Stimulated activated memory B cell treated with anti-CD40 and anti-IgM and Interleukin-4, amounts not matched to agents 10 μg/mL and 1 μg/mL and 100 μg/mL, for 72 hours (primary cell): ENCODE measurements around the gene SLC6A8.

Experiments used
- ATAC-seq: fragments of 150-1000 bp; cut with Tn5 transposase; 2 replicates; pipeline ENCODE4 v1.10.0; 2021
- H3K27ac Mint-ChIP-seq: one replicate; pipeline ENCODE4 v1.8.0; 2022; ENCODE audit warnings: mild to moderate bottlenecking, mixed read lengths
- H3K27me3 Mint-ChIP-seq: one replicate; pipeline ENCODE4 v1.8.0; 2022; ENCODE audit warnings: mixed read lengths
- H3K36me3 Mint-ChIP-seq: one replicate; pipeline ENCODE4 v1.8.0; 2022; ENCODE audit warnings: mixed read lengths
- H3K4me1 Mint-ChIP-seq: one replicate; pipeline ENCODE4 v1.8.0; 2022; ENCODE audit warnings: mixed read lengths
- H3K4me3 Mint-ChIP-seq: one replicate; pipeline ENCODE4 v1.8.0; 2022; ENCODE audit warnings: mild to moderate bottlenecking, moderate library complexity, mixed read lengths
- H3K9me3 Mint-ChIP-seq: one replicate; pipeline ENCODE4 v1.8.0; 2022; ENCODE audit warnings: mixed read lengths

The SLC6A8 gene

DNA sequence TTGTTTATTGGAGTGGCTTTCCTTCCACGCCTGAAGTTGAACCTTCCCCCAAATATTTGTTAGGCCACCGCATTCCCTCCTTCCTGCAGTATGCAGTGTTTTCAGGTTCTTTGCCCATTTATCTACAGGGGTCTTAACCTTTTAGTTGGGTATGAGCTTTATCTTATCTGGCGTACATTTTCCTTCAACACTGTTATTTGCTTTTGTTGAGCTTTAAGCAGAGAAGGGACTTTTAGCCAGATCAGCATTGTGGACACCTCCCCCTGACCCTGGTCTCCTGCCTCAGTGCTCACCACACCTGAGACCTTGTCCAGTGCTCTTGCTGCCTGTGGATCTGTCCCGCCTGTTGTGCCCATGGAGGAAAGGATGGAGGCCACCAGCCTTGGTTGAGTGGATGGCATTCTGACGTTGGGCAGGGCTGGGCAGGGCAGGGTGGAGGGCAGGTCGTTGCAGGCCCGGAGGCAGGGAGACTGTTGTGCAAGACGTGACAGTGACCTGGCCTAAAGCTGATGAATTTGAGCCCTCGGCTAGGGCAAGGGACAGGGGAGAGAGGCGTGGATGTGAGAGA, 41.7 kb upstream of the SLC6A8 start:
- Mint-ChIP-seq H3K9me3 (no peaks in the 10 kb centered on the region), H3K4me1 (peaks cover 17% of the 10 kb centered on the region), H3K36me3 (no peaks in the 10 kb centered on the region), H3K27ac (no peak overlapping the region), H3K4me3 (no peak overlapping the region), H3K27me3 (peaks cover 40% of the 10 kb centered on the region)
- ATAC-seq = no peak

DNA sequence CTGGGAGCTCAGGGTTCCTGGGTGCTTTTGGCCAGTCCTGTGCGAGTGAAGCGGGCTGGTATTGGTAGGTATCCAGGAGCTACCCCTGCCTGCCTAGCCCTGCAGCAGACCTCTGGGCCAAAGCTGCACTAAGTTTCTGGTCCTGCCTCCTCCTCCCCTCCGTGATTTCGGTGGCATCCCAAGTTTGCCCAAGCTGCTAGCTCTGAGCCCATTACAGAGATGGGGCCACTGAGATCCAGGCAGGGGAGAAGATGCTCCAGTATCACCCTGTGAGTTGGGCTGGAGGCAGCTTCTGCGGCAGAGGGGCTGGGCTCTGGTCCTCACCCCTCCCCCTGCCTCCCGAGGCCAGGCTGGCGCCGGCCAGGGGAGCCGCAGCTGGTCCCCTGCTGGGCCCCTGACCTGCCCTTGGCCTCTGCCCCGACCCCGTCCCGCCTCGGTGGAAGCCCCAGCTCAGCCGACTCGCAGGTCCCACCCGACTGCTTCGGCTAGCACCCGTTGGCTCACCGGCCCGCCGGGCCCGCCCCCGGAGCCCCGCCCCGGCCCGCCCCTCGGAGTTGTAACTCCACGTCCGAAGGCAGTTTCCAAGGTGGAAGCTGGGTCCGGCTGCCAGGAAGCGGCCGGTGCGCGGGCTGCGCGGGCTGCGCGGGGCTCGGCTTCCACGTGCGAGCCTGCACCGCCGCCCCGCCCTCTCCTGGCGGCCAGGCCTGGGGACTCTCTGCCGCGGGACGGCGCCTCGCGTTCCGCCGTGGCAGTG, 40.9 kb upstream of the SLC6A8 start, which contains the start of gene DUSP9:
TSS of gene DUSP9 (plus strand) at position 584 of the 754 bp plus-strand sequence. CDS start 751 bp downstream, outside the sequence.
- H3K4me1 Mint-ChIP-seq = peaks cover 11% of the 10 kb centered on the region
- no peak for ATAC-seq
- H3K27ac Mint-ChIP-seq = no peak within 1 kb of the TSS
- H3K36me3 Mint-ChIP-seq = no peaks in the 10 kb centered on the region
- no peak within 1 kb of the TSS for H3K4me3 Mint-ChIP-seq
- no peaks in the 10 kb centered on the region for H3K9me3 Mint-ChIP-seq
- peaks cover 32% of the 10 kb centered on the region for H3K27me3 Mint-ChIP-seq

DNA sequence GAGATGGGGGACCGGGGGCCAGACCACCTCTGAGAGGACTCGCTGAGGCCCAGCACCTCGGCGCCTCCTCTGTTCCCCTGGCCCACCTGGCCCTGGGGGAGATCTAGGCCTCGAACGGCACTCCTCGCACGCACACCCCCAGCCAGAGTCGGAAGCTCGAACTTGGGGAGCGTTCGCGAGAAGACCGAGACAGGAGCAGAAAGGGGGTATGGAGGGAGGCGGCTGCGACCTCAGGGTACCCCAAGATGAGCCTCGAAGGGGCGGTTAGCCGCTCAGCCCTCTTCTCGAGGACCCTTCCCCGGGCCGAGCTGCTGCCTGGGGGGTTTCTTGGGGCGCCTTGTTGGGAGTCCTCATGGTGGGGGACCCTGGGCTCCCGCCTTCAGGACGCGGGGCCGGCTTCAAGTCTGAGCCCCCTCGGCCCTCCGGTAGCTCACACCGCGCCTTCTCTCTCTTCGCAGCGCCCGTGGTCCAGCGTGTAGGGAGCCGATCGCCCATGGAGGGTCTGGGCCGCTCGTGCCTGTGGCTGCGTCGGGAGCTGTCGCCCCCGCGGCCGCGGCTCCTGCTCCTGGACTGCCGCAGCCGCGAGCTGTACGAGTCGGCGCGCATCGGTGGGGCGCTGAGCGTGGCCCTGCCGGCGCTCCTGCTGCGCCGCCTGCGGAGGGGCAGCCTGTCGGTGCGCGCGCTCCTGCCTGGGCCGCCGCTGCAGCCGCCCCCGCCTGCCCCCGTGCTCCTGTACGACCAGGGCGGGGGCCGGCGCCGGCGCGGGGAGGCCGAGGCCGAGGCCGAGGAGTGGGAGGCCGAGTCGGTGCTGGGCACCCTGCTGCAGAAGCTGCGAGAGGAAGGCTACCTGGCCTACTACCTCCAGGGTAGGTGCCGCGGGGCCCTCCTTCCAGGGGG, 40.0 kb upstream of the SLC6A8 start:
- H3K36me3 Mint-ChIP-seq = no peaks in the 10 kb centered on the region
- no peak overlapping the region for H3K27ac Mint-ChIP-seq
- no peak for ATAC-seq
- H3K4me3 Mint-ChIP-seq = no peak overlapping the region
- H3K27me3 Mint-ChIP-seq = peaks cover 27% of the 10 kb centered on the region
- H3K9me3 Mint-ChIP-seq = no peaks in the 10 kb centered on the region
- H3K4me1 Mint-ChIP-seq = peaks cover 9% of the 10 kb centered on the region

DNA sequence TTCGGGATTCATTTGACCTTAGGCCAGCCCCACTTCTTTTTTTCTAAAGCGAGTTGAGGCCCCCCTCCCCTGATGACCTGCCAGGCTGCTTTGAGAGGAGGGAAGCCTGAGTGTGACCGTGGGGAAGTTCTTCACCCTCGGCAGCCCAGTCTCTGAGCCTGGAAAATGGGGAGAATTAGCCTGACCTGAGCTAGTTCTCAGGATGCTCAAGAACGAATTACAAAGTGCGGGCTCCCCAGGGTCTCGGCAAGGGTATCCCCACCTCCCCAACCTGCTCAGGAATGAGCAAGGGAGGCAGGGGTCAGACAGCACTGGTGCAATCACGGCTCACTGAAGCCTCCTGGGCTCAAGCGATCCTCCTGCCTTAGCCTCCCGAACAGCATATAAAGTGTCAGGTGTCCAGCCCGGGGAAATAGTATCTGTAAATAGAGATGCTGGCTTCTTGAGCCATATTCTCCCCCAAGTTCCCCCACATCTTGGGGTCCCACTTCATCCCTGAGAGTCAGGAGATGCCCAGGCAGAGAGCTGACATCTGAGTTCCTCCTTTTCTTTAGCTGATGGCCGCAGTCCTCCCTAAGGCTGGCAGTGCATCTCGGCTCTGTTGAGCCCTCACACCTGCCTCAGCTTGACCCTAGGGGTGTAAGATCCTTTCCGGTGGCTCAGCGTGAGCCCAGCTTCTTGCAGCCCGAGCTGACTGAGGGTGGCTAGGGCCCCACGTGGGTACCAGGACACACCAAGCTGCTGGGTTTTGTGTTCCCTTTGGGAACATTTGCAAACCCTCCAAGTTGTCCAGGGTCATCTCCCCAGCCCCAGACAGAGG, 39.2 kb upstream of the SLC6A8 start:
- no peaks in the 10 kb centered on the region for H3K36me3 Mint-ChIP-seq
- H3K27ac Mint-ChIP-seq = no peak overlapping the region
- H3K4me3 Mint-ChIP-seq = no peak overlapping the region
- H3K4me1 Mint-ChIP-seq = peaks cover 4% of the 10 kb centered on the region
- H3K27me3 Mint-ChIP-seq = peaks cover 18% of the 10 kb centered on the region
- no peak for ATAC-seq
- no peaks in the 10 kb centered on the region for H3K9me3 Mint-ChIP-seq

DNA sequence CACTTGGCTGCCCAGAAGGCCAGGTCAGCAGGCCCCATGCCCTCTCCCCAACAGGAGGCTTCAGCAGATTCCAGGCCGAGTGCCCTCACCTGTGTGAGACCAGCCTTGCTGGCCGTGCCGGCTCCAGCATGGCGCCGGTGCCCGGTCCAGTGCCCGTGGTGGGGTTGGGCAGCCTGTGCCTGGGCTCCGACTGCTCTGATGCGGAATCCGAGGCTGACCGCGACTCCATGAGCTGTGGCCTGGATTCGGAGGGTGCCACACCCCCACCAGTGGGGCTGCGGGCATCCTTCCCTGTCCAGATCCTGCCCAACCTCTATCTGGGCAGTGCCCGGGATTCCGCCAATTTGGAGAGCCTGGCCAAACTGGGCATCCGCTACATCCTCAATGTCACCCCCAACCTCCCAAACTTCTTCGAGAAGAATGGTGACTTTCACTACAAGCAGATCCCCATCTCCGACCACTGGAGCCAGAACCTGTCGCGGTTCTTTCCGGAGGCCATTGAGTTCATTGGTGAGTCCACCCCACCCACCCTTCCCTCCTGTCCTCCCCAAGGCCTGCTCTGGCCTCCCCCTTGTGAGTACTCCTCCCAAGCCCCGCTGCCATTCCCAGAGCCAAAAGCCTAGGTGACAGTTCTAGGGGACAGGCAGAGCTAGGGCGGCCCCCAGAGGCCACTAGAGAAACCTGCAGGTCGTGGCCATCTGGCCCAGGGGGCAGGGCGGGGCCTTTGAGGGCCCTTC, 38.4 kb upstream of the SLC6A8 start:
- Mint-ChIP-seq H3K4me1 (peaks cover 4% of the 10 kb centered on the region), H3K9me3 (no peaks in the 10 kb centered on the region), H3K27me3 (peaks cover 18% of the 10 kb centered on the region), H3K27ac (no peak overlapping the region), H3K4me3 (no peak overlapping the region), H3K36me3 (no peaks in the 10 kb centered on the region)
- no peak for ATAC-seq

DNA sequence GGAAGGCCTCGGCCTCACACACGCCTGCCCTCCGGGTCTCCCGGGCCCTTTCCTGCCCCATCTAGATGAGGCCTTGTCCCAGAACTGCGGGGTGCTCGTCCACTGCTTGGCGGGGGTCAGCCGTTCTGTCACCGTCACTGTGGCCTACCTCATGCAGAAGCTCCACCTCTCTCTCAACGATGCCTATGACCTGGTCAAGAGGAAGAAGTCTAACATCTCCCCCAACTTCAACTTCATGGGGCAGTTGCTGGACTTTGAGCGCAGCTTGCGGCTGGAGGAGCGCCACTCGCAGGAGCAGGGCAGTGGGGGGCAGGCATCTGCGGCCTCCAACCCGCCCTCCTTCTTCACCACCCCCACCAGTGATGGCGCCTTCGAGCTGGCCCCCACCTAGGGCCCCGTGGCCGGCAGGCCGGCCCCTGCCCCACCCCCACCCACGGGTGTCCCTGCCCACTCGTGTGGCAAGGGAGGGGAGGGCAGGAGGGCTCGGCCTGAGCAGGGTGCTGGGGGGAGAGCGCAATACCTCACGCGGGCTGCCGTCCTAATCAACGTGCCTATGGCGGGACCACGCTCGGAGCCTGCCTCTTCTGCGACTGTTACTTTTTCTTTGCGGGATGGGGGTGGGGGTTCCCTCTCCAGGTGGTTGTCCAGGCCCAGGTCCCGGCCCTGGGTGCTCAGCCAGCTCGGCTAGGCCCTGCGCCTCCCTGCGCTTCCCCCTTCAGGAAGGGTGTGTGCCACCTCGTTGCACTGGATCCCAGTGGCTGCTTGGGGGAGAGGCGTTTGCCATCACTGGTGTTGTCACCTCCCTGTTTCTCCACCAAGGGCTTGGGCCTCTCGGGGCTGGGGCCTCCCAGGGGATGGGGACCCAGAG, 37.6 kb upstream of the SLC6A8 start:
- no peaks in the 10 kb centered on the region for H3K36me3 Mint-ChIP-seq
- H3K4me1 Mint-ChIP-seq = peaks cover 4% of the 10 kb centered on the region
- peaks cover 16% of the 10 kb centered on the region for H3K27me3 Mint-ChIP-seq
- H3K9me3 Mint-ChIP-seq = no peaks in the 10 kb centered on the region
- H3K27ac Mint-ChIP-seq = no peak overlapping the region
- ATAC-seq = no peak
- no peak overlapping the region for H3K4me3 Mint-ChIP-seq

DNA sequence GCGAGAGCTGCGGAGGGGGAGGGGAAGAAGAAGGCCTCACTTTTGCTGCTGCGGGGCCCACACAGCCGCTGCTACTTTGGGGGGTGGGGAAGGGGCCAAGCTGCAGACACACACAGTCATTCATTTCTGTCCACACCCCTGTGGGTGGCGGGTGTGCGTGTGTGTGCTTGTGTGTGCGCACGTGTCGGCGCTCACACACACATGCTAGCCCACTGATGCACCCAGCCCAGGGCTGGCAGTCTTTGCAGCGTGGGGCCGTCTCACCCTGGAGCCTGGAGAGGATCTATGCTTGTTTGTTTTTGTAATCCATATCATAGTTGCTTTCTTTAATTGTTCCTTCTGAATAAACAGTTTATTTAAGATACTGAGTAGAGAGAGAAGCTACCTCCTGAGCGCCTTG, 36.8 kb upstream of the SLC6A8 start:
- no peak for ATAC-seq
- peaks cover 15% of the 10 kb centered on the region for H3K27me3 Mint-ChIP-seq
- H3K36me3 Mint-ChIP-seq = no peaks in the 10 kb centered on the region
- H3K27ac Mint-ChIP-seq = no peak overlapping the region
- H3K9me3 Mint-ChIP-seq = no peaks in the 10 kb centered on the region
- H3K4me1 Mint-ChIP-seq = peaks cover 4% of the 10 kb centered on the region
- no peak overlapping the region for H3K4me3 Mint-ChIP-seq

DNA sequence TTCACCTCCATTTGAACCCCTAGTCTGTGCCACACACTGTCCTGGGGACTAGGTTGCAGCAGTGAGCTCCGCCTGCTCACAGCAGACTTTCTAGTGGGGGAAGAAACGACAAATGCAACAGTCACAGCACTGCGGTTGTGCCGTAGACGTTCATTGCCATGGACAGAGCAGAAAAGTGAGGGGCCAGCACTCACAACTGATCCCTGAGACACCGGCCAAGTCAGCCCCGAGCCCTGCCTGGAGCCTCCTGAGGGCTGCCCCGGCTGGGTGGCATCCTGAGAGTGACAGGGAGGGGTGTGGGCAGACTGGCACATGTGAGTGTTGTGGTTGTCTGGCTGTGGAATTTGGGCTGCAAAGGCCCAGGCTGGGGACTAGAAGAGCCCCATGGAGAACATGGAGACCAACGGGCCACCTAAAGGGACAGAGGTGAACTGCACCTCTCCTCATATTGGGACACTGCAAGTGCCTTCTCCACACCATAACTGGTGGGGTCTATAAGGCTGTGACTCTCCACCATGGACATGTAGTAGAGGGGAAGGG, 36.1 kb upstream of the SLC6A8 start:
- Mint-ChIP-seq H3K36me3 (no peaks in the 10 kb centered on the region), H3K4me3 (no peak overlapping the region), H3K27ac (no peak overlapping the region), H3K27me3 (peaks cover 9% of the 10 kb centered on the region), H3K9me3 (no peaks in the 10 kb centered on the region), H3K4me1 (no peaks in the 10 kb centered on the region)
- ATAC-seq = no peak

DNA sequence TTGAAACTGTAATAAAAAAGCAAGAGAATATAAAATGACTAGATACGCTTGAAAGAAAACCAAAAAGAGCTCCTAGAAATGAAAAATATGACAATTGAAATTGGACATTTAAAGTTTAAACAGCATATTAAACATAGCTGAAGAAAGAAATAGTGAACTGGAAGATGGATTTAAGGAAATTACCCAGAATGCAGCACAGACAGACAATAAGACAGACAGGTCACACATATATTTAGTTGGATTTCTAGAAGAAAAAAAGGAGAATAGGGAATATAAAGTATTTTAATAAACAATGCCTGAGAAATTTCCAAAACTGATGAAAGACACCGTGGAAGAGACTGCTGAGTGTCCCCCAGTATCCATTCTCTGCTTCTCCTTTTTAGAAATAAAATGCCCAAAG, 34.2 kb upstream of the SLC6A8 start:
- ATAC-seq = no peak
- H3K27ac Mint-ChIP-seq = no peak overlapping the region
- H3K36me3 Mint-ChIP-seq = no peaks in the 10 kb centered on the region
- H3K9me3 Mint-ChIP-seq = no peaks in the 10 kb centered on the region
- no peak overlapping the region for H3K4me3 Mint-ChIP-seq
- H3K4me1 Mint-ChIP-seq = no peaks in the 10 kb centered on the region
- peaks cover 9% of the 10 kb centered on the region for H3K27me3 Mint-ChIP-seq

DNA sequence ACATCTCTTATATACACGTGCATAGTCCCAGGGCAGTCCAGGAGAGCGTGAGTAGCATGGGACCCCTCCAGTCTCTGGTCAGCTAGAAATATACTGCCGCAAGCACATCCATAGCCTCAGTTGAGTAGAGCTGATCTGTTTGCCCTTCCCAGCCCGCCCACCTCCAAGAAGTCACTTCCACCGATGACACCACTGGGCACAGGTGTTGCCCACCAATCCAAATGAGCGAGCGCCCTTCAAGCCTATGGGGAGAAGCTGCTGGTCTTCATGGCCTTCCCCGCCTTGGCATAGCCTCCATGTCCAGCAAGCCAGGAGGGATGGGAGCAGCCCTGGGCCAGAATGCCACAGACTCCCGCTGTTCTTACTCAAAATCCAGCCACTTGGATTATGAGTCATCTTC, 30.6 kb upstream of the SLC6A8 start:
- H3K4me1 Mint-ChIP-seq = no peaks in the 10 kb centered on the region
- no peak overlapping the region for H3K27ac Mint-ChIP-seq
- H3K36me3 Mint-ChIP-seq = no peaks in the 10 kb centered on the region
- H3K9me3 Mint-ChIP-seq = no peaks in the 10 kb centered on the region
- no peak overlapping the region for H3K4me3 Mint-ChIP-seq
- ATAC-seq = no peak
- H3K27me3 Mint-ChIP-seq = peaks cover 17% of the 10 kb centered on the region

DNA sequence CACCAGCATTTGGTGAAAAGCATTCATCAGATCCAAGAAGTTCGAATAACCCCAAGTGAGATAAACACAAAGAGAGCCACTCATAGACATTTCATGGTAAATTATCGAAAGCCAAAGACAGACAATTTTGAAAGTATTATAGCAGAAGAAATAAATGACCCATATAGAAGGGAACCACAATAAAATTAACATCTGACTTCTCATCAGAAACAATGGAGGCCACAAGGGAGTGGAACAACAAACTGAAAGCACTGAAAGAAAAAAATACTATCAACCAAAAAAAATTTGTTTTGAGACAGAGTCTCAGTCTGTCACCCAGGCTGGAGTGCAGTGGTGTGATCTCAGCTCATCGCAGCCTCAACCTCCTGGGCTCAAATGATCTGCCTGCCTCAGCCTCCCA, 28.5 kb upstream of the SLC6A8 start:
- Mint-ChIP-seq H3K4me1 (no peaks in the 10 kb centered on the region), H3K27me3 (peaks cover 17% of the 10 kb centered on the region), H3K27ac (no peak overlapping the region), H3K36me3 (no peaks in the 10 kb centered on the region), H3K9me3 (no peaks in the 10 kb centered on the region), H3K4me3 (no peak overlapping the region)
- ATAC-seq = no peak

DNA sequence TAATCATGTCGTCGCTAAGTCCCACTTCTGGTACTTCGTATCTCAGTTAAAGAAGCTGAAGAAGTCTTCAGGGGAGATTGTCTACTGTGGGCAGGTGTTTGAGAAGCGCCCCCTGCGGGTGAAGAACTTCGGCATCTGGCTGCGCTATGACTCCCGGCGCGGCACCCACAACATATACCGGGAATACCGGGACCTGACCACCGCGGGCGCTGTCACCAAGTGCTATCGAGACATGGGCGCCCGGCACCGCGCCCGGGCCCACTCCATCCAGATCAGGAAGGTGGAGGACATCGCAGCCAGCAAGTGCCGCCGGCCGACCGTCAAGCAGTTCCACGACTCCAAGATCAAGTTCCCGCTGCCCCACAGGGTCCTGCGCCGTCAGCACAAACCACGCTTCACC, 25.5 kb upstream of the SLC6A8 start:
- Mint-ChIP-seq H3K27me3 (peaks cover 20% of the 10 kb centered on the region), H3K4me3 (no peak overlapping the region), H3K36me3 (no peaks in the 10 kb centered on the region), H3K4me1 (no peaks in the 10 kb centered on the region), H3K27ac (no peak overlapping the region), H3K9me3 (no peaks in the 10 kb centered on the region)
- no peak for ATAC-seq

DNA sequence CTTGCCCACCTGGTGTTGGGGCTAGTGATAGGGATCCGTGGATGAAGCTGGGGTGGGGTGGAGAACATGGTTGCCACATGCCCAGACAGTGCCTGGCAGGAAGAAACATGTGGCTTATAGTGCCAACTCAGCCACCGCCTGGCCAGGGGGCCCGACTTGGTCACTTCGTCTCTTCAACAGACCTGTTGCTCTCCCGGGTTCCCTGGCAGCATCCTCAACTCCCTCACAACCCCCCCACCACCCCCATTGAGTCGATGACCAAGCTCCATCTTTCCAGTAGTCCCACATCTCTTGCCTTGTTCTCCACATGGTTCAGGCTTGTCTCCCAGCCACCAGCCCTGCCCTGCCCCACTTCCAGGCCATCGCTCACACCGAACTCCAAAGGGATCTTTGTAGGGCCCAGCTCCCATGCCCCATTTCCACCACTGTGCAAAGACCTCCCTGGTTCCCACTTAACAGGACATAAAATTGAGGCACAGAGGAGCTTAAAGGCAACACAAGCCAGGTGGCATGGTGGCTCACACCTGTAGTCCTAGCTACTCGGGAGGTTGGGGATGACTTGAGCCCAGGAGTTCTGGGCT, 21.9 kb upstream of the SLC6A8 start:
- no peaks in the 10 kb centered on the region for H3K9me3 Mint-ChIP-seq
- H3K36me3 Mint-ChIP-seq = no peaks in the 10 kb centered on the region
- ATAC-seq = no peak
- no peak overlapping the region for H3K4me3 Mint-ChIP-seq
- H3K4me1 Mint-ChIP-seq = peaks cover 9% of the 10 kb centered on the region
- peaks cover 29% of the 10 kb centered on the region for H3K27me3 Mint-ChIP-seq
- H3K27ac Mint-ChIP-seq = no peak overlapping the region
